Keratinocyte (primary cell): ENCODE results near the gene MRPL43. TPM values are rescaled to one million over a fixed set of nuclear protein-coding genes. Genes with fewer than 3 reads are reported as not detected.
A peak's percentile ranks its signal among the peaks of the same experiment; 100 is the strongest.

Experiments
- DNase-seq: peaks from one replicate; pipeline ENCODE4 v3.0.0-alpha.2; 2011; ENCODE audit warnings: low read depth, missing footprints, low spot score
- FAIRE-seq: peaks from 2 replicates; lab custom pipeline; 2011; peaks lifted over from hg19 to GRCh38; lab: Jason Lieb, UNC
- H2AFZ ChIP-seq: 2 replicates; pipeline ENCODE4 v1.6.0; 2012; ENCODE audit warnings: low read length, control low read depth, inconsistent platforms; ENCODE audit not compliant: control insufficient read depth
- H3K27ac ChIP-seq: 2 replicates; pipeline ENCODE4 v1.5.1; 2011; ENCODE audit warnings: low read length; ENCODE audit not compliant: control insufficient read depth, insufficient read depth
- H3K27me3 ChIP-seq: 3 replicates; pipeline ENCODE4 v1.6.0; 2011; ENCODE audit warnings: low read length; ENCODE audit not compliant: control insufficient read depth, insufficient read depth; ENCODE audit errors: extremely low read depth
- H3K36me3 ChIP-seq, 2 experiments: 2 replicates in 1 of 2; 3 replicates in 1 of 2; pipeline ENCODE4 v1.5.1; 2011; ENCODE audit warnings: low read length in 2 of 2, mild to moderate bottlenecking in 1 of 2; ENCODE audit not compliant: control insufficient read depth in 2 of 2, insufficient read depth in 2 of 2; ENCODE audit errors: extremely low read depth in 1 of 2
- H3K4me1 ChIP-seq: 3 replicates; pipeline ENCODE4 v1.5.1; 2011; ENCODE audit warnings: low read length; ENCODE audit not compliant: control insufficient read depth, insufficient read depth; ENCODE audit errors: extremely low read depth
- H3K4me2 ChIP-seq: 3 replicates; pipeline ENCODE4 v1.6.0; 2011; ENCODE audit warnings: low read depth, low read length; ENCODE audit not compliant: control insufficient read depth, insufficient read depth; ENCODE audit errors: extremely low read depth
- H3K4me3 ChIP-seq, 3 experiments: fragments of 200-600 bp in 1 of 3; sonication (generic) in 1 of 3; 2 replicates in 2 of 3; 3 replicates in 1 of 3; pipeline ENCODE4 v1.5.1; 2011 to 2016; ENCODE audit warnings: low read length in 3 of 3, mild to moderate bottlenecking in 3 of 3, control low read depth in 2 of 3, inconsistent platforms in 1 of 3, low read depth in 1 of 3, mixed read lengths in 1 of 3, mixed run types in 1 of 3, moderate library complexity in 1 of 3; ENCODE audit not compliant: control insufficient read depth in 2 of 3, insufficient read depth in 2 of 3; ENCODE audit errors: extremely low read depth in 1 of 3
- H3K79me2 ChIP-seq: 2 replicates; pipeline ENCODE4 v1.6.0; 2012; ENCODE audit warnings: low read length; ENCODE audit not compliant: control insufficient read depth, insufficient read depth
- H3K9ac ChIP-seq: 3 replicates; pipeline ENCODE4 v1.6.0; 2011; ENCODE audit warnings: low read length; ENCODE audit not compliant: control insufficient read depth, insufficient read depth; ENCODE audit errors: extremely low read depth
- H3K9me1 ChIP-seq: 3 replicates; pipeline ENCODE4 v1.6.0; 2011; ENCODE audit warnings: low read length; ENCODE audit not compliant: control insufficient read depth, insufficient read depth; ENCODE audit errors: extremely low read depth
- H3K9me3 ChIP-seq: 2 replicates; pipeline ENCODE4 v1.5.1; 2012; ENCODE audit warnings: low read depth, low read length; ENCODE audit not compliant: control insufficient read depth
- H4K20me1 ChIP-seq: 3 replicates; pipeline ENCODE4 v1.6.0; 2011; ENCODE audit warnings: low read length; ENCODE audit not compliant: control insufficient read depth, insufficient read depth; ENCODE audit errors: extremely low read depth
- CTCF ChIP-seq, 3 experiments: IDR thresholded peaks in 1 of 3; conservative IDR thresholded peaks in 1 of 3; optimal IDR thresholded peaks in 1 of 3; 2 replicates in 2 of 3; 3 replicates in 1 of 3; pipeline versions ENCODE3 to v1.5.1; 2011; ENCODE audit warnings: low read length in 3 of 3, mild to moderate bottlenecking in 3 of 3, moderate library complexity in 2 of 3, control low read depth in 1 of 3, inconsistent platforms in 1 of 3; ENCODE audit not compliant: insufficient read depth in 2 of 3; ENCODE audit errors: extremely low read depth in 1 of 3
- EZH2 ChIP-seq: IDR thresholded peaks from one replicate; pipeline ENCODE4 v1.6.1; 2012; ENCODE audit warnings: inconsistent platforms, mild to moderate bottlenecking, low read length, moderate library complexity
- dilution Hi-C: fragments of 300-500 bp; cut with MboI; formaldehyde crosslinking; loops from one replicate; pipeline ENCODE4 v1.7.0; 2020; ENCODE audit warnings: low sequenced_read_pairs; ENCODE audit not compliant: extremely low pct_ligation_motif_present
- polyA minus RNA-seq, 3 experiments: library from RNA; depleted of rRNA, polyadenylated mRNA; stranded (reverse); fragments of >200 nt; gene quantifications; 1 replicate in 1 of 3; 2 replicates in 1 of 3; 3 replicates in 1 of 3; pipeline ENCODE4 v1.2.3, GENCODE V29; 2011
- polyA plus RNA-seq, 5 experiments: library from polyadenylated mRNA; depleted of rRNA in 3 of 5; stranded (reverse) in 3 of 5; stranded (forward) in 1 of 5; unstranded in 1 of 5; fragments of >200 nt; gene quantifications; 1 replicate in 1 of 5; 2 replicates in 3 of 5; 3 replicates in 1 of 5; pipeline versions ENCODE4 v1.2.1 to v1.2.3, GENCODE V29; 2011 to 2012; ENCODE audit warnings: missing spikeins in 2 of 5, low read depth in 1 of 5, low replicate concordance in 1 of 5

Gene MRPL43
- polyA plus RNA-seq, result 71.1 to 105 TPM (median 75.3 TPM) in 3 replicates
- polyA plus RNA-seq (2011; ENCODE audit: low read depth), result 18.7 TPM
- polyA plus RNA-seq (2011; cell fraction: cytosol; rRNA removed), result 58.8 and 96.9 TPM in 2 replicates
- polyA plus RNA-seq (2011; cell fraction: nucleus; rRNA removed), result 43.4 and 62.6 TPM in 2 replicates
- polyA plus RNA-seq (2012; ENCODE audit: low replicate concordance), result 87.8 and 108 TPM in 2 replicates
- polyA minus RNA-seq, result 26.0 to 32.3 TPM (median 28.7 TPM) in 3 replicates
- 56.2 TPM for polyA minus RNA-seq (2011; cell fraction: cytosol; rRNA and poly(A)+ RNA removed)
- polyA minus RNA-seq (2011; cell fraction: nucleus; rRNA and poly(A)+ RNA removed), result 15.3 and 21.1 TPM in 2 replicates

- H3K36me3 ChIP-seq, result peaks cover 24 to 41% of the 10 kb centered on the region in 2 experiments
- H2AFZ ChIP-seq, result peak within 1 kb of the TSS; percentile 99
- FAIRE-seq (peak; percentile 71), DNase-seq (peak; percentile 25)
- no peaks in the 10 kb centered on the region for H3K9me3 ChIP-seq
- dilution Hi-C loops, result no loop called here
- peak within 1 kb of the TSS; percentile 63 for H3K27ac ChIP-seq
- peaks cover 56% of the 10 kb centered on the region for H3K79me2 ChIP-seq
- H3K4me2 ChIP-seq, result peak within 1 kb of the TSS; percentile 97
- peak within 1 kb of the TSS; percentile 85 to 98 (median 87) for H3K4me3 ChIP-seq
- peaks cover 17% of the 10 kb centered on the region for H3K4me1 ChIP-seq
- peaks cover 4% of the 10 kb centered on the region for H3K9me1 ChIP-seq
- no peak for TF ChIP-seq EZH2
- TF ChIP-seq CTCF (optimal IDR thresholded peaks at IDR 0.05 in 1 of 3, IDR thresholded peaks at IDR 0.05 in 1 of 3, conservative IDR thresholded peaks at IDR 0.05 in 1 of 3; ENCODE audit: extremely low read depth in 1 of 3, insufficient read depth in 2 of 3, low read length in 3 of 3), result no peak
- H3K27me3 ChIP-seq, result no peaks in the 10 kb centered on the region
- H3K9ac ChIP-seq, result peak within 1 kb of the TSS; percentile 85
- H4K20me1 ChIP-seq, result no peaks in the 10 kb centered on the region
Observed at GRCh38 chr10:100986952-100987684, at the start of gene MRPL43, which contains the start of gene TWNK. Gene MRPL43 (minus strand): TSS chr10:100987497. CDS start chr10:100987443, 54 bp downstream. Gene TWNK (plus strand): TSS chr10:100987543. CDS start chr10:100988211, 668 bp downstream.

- dilution Hi-C loops, result no loop called here
Observed at GRCh38 chr10:101036726-101037125, 49.4 kb upstream of the MRPL43 start.

More at GRCh38 chr10:101036726-101037125, 49.4 kb upstream of the MRPL43 start:
- H3K27me3 ChIP-seq, result no peaks in the 10 kb centered on the region
- no peak for FAIRE-seq
- no peaks in the 10 kb centered on the region for H3K9me3 ChIP-seq
- H3K36me3 ChIP-seq, result peaks cover 21 to 49% of the 10 kb centered on the region in 2 experiments
- no peak overlapping the region for H2AFZ ChIP-seq
- H3K9me1 ChIP-seq, result no peaks in the 10 kb centered on the region
- H3K79me2 ChIP-seq, result peaks cover 5% of the 10 kb centered on the region
- H3K27ac ChIP-seq, result no peak overlapping the region
- no peak for TF ChIP-seq EZH2
- TF ChIP-seq CTCF (optimal IDR thresholded peaks at IDR 0.05 in 1 of 3, IDR thresholded peaks at IDR 0.05 in 1 of 3, conservative IDR thresholded peaks at IDR 0.05 in 1 of 3; ENCODE audit: extremely low read depth in 1 of 3, insufficient read depth in 2 of 3, low read length in 3 of 3), result no peak
- H3K4me3 ChIP-seq, result no peak overlapping the region
- H3K4me1 ChIP-seq, result peaks cover 17% of the 10 kb centered on the region
- no peak overlapping the region for H3K4me2 ChIP-seq
- DNase-seq, result no peak
- H4K20me1 ChIP-seq, result no peaks in the 10 kb centered on the region
- H3K9ac ChIP-seq, result no peak overlapping the region
